ENCODE measurements around the gene EXOSC7.

EXOSC7 gene

GRCh38 chr3:45056608-45057301 lies 80.7 kb downstream of the EXOSC7 start:
- DNase-seq: no peak

- DNase-seq: no peak
These were observed 81.5 kb downstream of the EXOSC7 start for GRCh38 chr3:45057557-45057956.

GRCh38 chr3:45059132-45059531 lies 83.1 kb downstream of the EXOSC7 start:
- DNase-seq: no peak

- DNase-seq: no peak
These were observed 84.3 kb downstream of the EXOSC7 start for GRCh38 chr3:45060165-45060892.

Measured in GF-D8 (cell line).